WTC11 (cell line): Measurements from ENCODE around the gene LRP3. TPM values are rescaled to one million over a fixed set of nuclear protein-coding genes. Genes with fewer than 3 reads are reported as not detected.

ENCODE experiments used
- ATAC-seq: fragments of 200-7000 bp; cut with Tn5 transposase; 2 replicates; pipeline ENCODE4 v1.10.0; 2021; ENCODE audit warnings: mild to moderate bottlenecking, moderate library complexity
- CTCF ChIA-PET: fragments of 300-600 bp; sonication (Branson Sonifier 250); formaldehyde crosslinking; loops from one replicate; lab custom pipeline; 2021; ENCODE audit warnings: antibody characterized with exemption; lab: Charles Lee
- POLR2A ChIA-PET: fragments of 350-600 bp; sonication (Branson Sonifier 250); formaldehyde crosslinking; loops from one replicate; lab custom pipeline; 2021; ENCODE audit warnings: antibody characterized with exemption; lab: Charles Lee
- DNase-seq: peaks from one replicate; pipeline ENCODE4 v3.0.0; 2021; ENCODE audit warnings: low spot score
- H3K27ac Mint-ChIP-seq: 2 replicates; pipeline ENCODE4 v1.8.0; 2021; ENCODE audit warnings: mixed read lengths
- H3K27me3 Mint-ChIP-seq: 2 replicates; pipeline ENCODE4 v1.8.0; 2021; ENCODE audit warnings: low read depth, mild to moderate bottlenecking, moderate library complexity, mixed read lengths
- H3K36me3 Mint-ChIP-seq: 2 replicates; pipeline ENCODE4 v1.8.0; 2021; ENCODE audit warnings: mixed read lengths
- H3K4me1 Mint-ChIP-seq: 2 replicates; pipeline ENCODE4 v1.8.0; 2022; ENCODE audit warnings: mixed read lengths
- H3K4me3 Mint-ChIP-seq: 2 replicates; pipeline ENCODE4 v1.8.0; 2021; ENCODE audit warnings: mild to moderate bottlenecking, moderate library complexity, mixed read lengths
- H3K9me3 Mint-ChIP-seq: 2 replicates; pipeline ENCODE4 v1.8.0; 2021; ENCODE audit warnings: mixed read lengths
- ATF3 ChIP-seq: sonication (generic); formaldehyde crosslinking; conservative IDR thresholded peaks from 2 replicates; pipeline ENCODE4 v1.8.1; 2022; ENCODE audit warnings: mild to moderate bottlenecking, missing genetic modification reagents
- ATF6 ChIP-seq: sonication (generic); formaldehyde crosslinking; IDR thresholded peaks from 2 replicates; pipeline ENCODE4 v1.8.1; 2023; ENCODE audit warnings: mild to moderate bottlenecking, missing genetic modification reagents
- CBFB ChIP-seq: sonication (generic); formaldehyde crosslinking; IDR thresholded peaks from 2 replicates; pipeline ENCODE4 v1.8.1; 2022; ENCODE audit warnings: mild to moderate bottlenecking, low read depth, missing genetic modification reagents
- ELF4 ChIP-seq: sonication (generic); formaldehyde crosslinking; IDR thresholded peaks from 2 replicates; pipeline ENCODE4 v1.8.1; 2022; ENCODE audit warnings: low read depth, mild to moderate bottlenecking, moderate library complexity, missing genetic modification reagents
- EMX1 ChIP-seq: fragments of 250-450 bp; sonication (Bioruptor Pico); IDR thresholded peaks from 2 replicates; pipeline ENCODE4 v1.8.0; 2021; ENCODE audit warnings: mild to moderate bottlenecking
- ETV6 ChIP-seq: sonication (generic); formaldehyde crosslinking; IDR thresholded peaks from 2 replicates; pipeline ENCODE4 v1.8.1; 2022; ENCODE audit warnings: mild to moderate bottlenecking, missing genetic modification reagents
- GTF2I ChIP-seq: fragments of 250-450 bp; sonication (Bioruptor Pico); conservative IDR thresholded peaks from 2 replicates; pipeline ENCODE4 v1.4.0; 2021; ENCODE audit warnings: mild to moderate bottlenecking
- IRF1 ChIP-seq: sonication (generic); formaldehyde crosslinking; IDR thresholded peaks from 2 replicates; pipeline ENCODE4 v1.8.0; 2023; ENCODE audit warnings: missing genetic modification reagents
- IRF2 ChIP-seq: sonication (generic); formaldehyde crosslinking; IDR thresholded peaks from 2 replicates; pipeline ENCODE4 v1.8.0; 2022; ENCODE audit warnings: low read depth, missing genetic modification reagents, borderline replicate concordance
- NFE2L1 ChIP-seq: sonication (generic); formaldehyde crosslinking; IDR thresholded peaks from 2 replicates; pipeline ENCODE4 v1.8.1; 2023; ENCODE audit warnings: missing genetic modification reagents
- OVOL2 ChIP-seq: fragments of 250-450 bp; sonication (Bioruptor Pico); IDR thresholded peaks from 2 replicates; pipeline ENCODE4 v1.9.0; 2021; ENCODE audit warnings: mild to moderate bottlenecking, borderline replicate concordance
- PRRX2 ChIP-seq: fragments of 250-450 bp; sonication (Bioruptor Pico); IDR thresholded peaks from 2 replicates; pipeline ENCODE4 v1.8.0; 2021; ENCODE audit warnings: mild to moderate bottlenecking
- SMAD4 ChIP-seq: sonication (generic); formaldehyde crosslinking; IDR thresholded peaks from 2 replicates; pipeline ENCODE4 v1.8.0; 2022; ENCODE audit warnings: mild to moderate bottlenecking, missing genetic modification reagents
- TCF7 ChIP-seq: sonication (generic); formaldehyde crosslinking; IDR thresholded peaks from 2 replicates; pipeline ENCODE4 v1.8.0; 2022; ENCODE audit warnings: mild to moderate bottlenecking, low read depth, missing genetic modification reagents, moderate library complexity
- TP53 ChIP-seq: sonication (generic); formaldehyde crosslinking; IDR thresholded peaks from 2 replicates; pipeline ENCODE4 v1.8.1; 2023; ENCODE audit warnings: mild to moderate bottlenecking, missing genetic modification reagents
- USF2 ChIP-seq: sonication (generic); formaldehyde crosslinking; IDR thresholded peaks from 2 replicates; pipeline ENCODE4 v1.8.1; 2023; ENCODE audit warnings: mild to moderate bottlenecking, missing genetic modification reagents, moderate library complexity
- ZMAT4 ChIP-seq: fragments of 250-450 bp; sonication (Bioruptor Pico); IDR thresholded peaks from 2 replicates; pipeline ENCODE4 v1.9.0; 2021; ENCODE audit warnings: mild to moderate bottlenecking
- ZNF121 ChIP-seq: sonication (generic); formaldehyde crosslinking; IDR thresholded peaks from 2 replicates; pipeline ENCODE4 v1.8.0; 2023; ENCODE audit warnings: missing genetic modification reagents
- ZNF138 ChIP-seq: sonication (generic); formaldehyde crosslinking; conservative IDR thresholded peaks from 2 replicates; pipeline ENCODE4 v1.8.1; 2022; ENCODE audit warnings: mild to moderate bottlenecking, moderate library complexity, missing genetic modification reagents
- ZNF263 ChIP-seq: sonication (generic); formaldehyde crosslinking; IDR thresholded peaks from 2 replicates; pipeline ENCODE4 v1.8.1; 2022; ENCODE audit warnings: low read depth, mild to moderate bottlenecking, moderate library complexity, missing genetic modification reagents
- ZNF317 ChIP-seq: sonication (generic); formaldehyde crosslinking; IDR thresholded peaks from 2 replicates; pipeline ENCODE4 v1.8.1; 2023; ENCODE audit warnings: low read depth, mild to moderate bottlenecking, moderate library complexity, missing genetic modification reagents, borderline replicate concordance
- ZNF416 ChIP-seq: fragments of 250-450 bp; sonication (Bioruptor Pico); IDR thresholded peaks from 2 replicates; pipeline ENCODE4 v1.9.0; 2021; ENCODE audit warnings: mild to moderate bottlenecking, inconsistent platforms
- total RNA-seq: library from RNA; stranded (reverse); gene quantifications from 3 replicates; pipeline ENCODE4 v1.2.3, GENCODE V29; 2021
- TF ChIP-seq, protein P1 (sequence below): fragments of 250-450 bp; sonication (Bioruptor Pico); IDR thresholded peaks from 2 replicates; pipeline ENCODE4 v2.1.2; 2022; ENCODE audit warnings: mild to moderate bottlenecking, moderate library complexity
- TF ChIP-seq, protein P2 (sequence below): fragments of 250-450 bp; sonication (Bioruptor Pico); IDR thresholded peaks from 2 replicates; pipeline ENCODE4 v1.8.0; 2021; ENCODE audit warnings: mild to moderate bottlenecking

Gene LRP3
- total RNA-seq, 1 experiment from 2014 or later, result 47.0 TPM

DNA sequence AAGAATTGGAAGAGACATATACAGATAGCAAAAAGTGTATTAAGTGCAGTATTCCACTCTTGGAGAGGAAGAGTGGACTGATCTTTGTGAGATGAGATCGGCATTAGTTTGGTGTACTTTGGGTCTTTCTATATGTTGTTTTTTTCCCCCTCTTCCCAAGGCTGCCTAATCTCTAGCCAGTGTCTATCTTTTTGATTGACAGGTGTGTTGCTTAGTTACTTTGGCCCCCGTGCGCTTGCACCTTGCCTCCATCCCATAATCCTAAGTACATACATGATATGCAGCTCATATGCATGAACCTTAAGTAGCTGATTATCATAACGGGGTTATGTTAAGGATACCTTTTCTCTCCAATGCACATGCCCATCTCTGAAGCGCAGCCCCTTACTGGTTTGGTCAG is 35.8 kb downstream of the LRP3 start:
- peaks cover 18% of the 10 kb centered on the region for H3K9me3 Mint-ChIP-seq
- ChIA-PET POLR2A (no interaction called here), CTCF (interaction anchor here (0.7 kb wide), 1 partner anchor 314 kb away, joined by 4 read pairs; no protein-coding TSS in a partner anchor)
- peaks cover 12% of the 10 kb centered on the region for H3K4me1 Mint-ChIP-seq
- DNase-seq (no peak), ATAC-seq (no peak)
- TF ChIP-seq TCF7 (CRISPR knock-in tag) (no peak), ATF6 (CRISPR knock-in tag) (no peak), EMX1 (CRISPR knock-in tag) (no peak), NFE2L1 (no peak), ZNF263 (CRISPR knock-in tag) (no peak), OVOL2 (CRISPR knock-in tag) (no peak), CBFB (CRISPR knock-in tag) (no peak), ZNF121 (CRISPR knock-in tag) (no peak), PRRX2 (CRISPR knock-in tag) (no peak), ATF3 (CRISPR knock-in tag) (no peak), ZNF138 (no peak), IRF1 (CRISPR knock-in tag) (no peak), TP53 (no peak), ZNF317 (CRISPR knock-in tag) (no peak), ZNF416 (CRISPR knock-in tag) (no peak)
- TF ChIP-seq, protein P1, sequence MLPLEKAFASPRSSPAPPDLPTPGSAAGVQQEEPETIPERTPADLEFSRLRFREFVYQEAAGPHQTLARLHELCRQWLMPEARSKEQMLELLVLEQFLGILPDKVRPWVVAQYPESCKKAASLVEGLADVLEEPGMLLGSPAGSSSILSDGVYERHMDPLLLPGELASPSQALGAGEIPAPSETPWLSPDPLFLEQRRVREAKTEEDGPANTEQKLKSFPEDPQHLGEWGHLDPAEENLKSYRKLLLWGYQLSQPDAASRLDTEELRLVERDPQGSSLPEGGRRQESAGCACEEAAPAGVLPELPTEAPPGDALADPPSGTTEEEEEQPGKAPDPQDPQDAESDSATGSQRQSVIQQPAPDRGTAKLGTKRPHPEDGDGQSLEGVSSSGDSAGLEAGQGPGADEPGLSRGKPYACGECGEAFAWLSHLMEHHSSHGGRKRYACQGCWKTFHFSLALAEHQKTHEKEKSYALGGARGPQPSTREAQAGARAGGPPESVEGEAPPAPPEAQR, result no peak
- TF ChIP-seq, protein P2, sequence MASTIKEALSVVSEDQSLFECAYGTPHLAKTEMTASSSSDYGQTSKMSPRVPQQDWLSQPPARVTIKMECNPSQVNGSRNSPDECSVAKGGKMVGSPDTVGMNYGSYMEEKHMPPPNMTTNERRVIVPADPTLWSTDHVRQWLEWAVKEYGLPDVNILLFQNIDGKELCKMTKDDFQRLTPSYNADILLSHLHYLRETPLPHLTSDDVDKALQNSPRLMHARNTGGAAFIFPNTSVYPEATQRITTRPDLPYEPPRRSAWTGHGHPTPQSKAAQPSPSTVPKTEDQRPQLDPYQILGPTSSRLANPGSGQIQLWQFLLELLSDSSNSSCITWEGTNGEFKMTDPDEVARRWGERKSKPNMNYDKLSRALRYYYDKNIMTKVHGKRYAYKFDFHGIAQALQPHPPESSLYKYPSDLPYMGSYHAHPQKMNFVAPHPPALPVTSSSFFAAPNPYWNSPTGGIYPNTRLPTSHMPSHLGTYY (CRISPR knock-in tag), result no peak
- H3K36me3 Mint-ChIP-seq, result peaks cover 15% of the 10 kb centered on the region
- H3K4me3 Mint-ChIP-seq, result no peak overlapping the region
- peaks cover 42% of the 10 kb centered on the region for H3K27me3 Mint-ChIP-seq
- H3K27ac Mint-ChIP-seq, result no peak overlapping the region

DNA sequence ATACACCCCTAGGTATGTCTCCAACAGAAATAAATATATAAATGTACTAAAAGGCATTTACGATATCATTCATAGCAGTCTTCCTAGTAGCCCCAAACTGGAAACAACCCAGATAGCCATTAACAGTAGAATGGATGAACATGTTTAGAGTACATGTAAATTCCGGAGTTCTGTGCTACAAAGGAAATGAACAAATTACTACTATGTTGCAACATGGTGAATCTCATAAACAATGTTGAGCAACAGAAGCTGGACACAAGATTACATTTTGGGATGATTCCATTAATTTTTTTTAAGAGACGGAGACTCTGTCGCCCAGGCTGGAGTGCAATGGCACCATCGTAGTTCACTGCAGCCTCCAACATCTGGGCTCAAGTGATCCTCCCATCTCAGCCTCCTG is 37.4 kb downstream of the LRP3 start:
- Mint-ChIP-seq H3K27ac (no peak overlapping the region), H3K27me3 (peaks cover 31% of the 10 kb centered on the region), H3K9me3 (peaks cover 18% of the 10 kb centered on the region), H3K36me3 (peaks cover 15% of the 10 kb centered on the region), H3K4me3 (no peak overlapping the region), H3K4me1 (peaks cover 6% of the 10 kb centered on the region; the same call in 1 of the 2 replicates)
- ATAC-seq (no peak), DNase-seq (no peak)
- TF ChIP-seq TCF7 (CRISPR knock-in tag), result no peak
- no peak for TF ChIP-seq ETV6 (CRISPR knock-in tag)
- TF ChIP-seq USF2 (CRISPR knock-in tag), result no peak
- TF ChIP-seq ELF4 (CRISPR knock-in tag), result no peak
- no peak for TF ChIP-seq IRF2 (CRISPR knock-in tag)
- no peak for TF ChIP-seq GTF2I (CRISPR knock-in tag)
- no peak for TF ChIP-seq ZMAT4 (CRISPR knock-in tag)
- TF ChIP-seq SMAD4 (CRISPR knock-in tag), result no peak
- ChIA-PET POLR2A (no interaction called here), CTCF (no interaction called here)
